Stimulated activated CD8-positive, alpha-beta memory T cell treated with anti-CD3 and anti-CD28 coated beads, Interleukin-12 subunit alpha, Interleukin-12 subunit beta, amount 100 ng/mL, for 24 hours (primary cell): Measurements from ENCODE around the gene ZDHHC14.
"Not testable (repeated sequence)": the region's sequence is repeated elsewhere in the genome, so short reads cannot be mapped to it uniquely, and the experiment has no call there.

ENCODE experiments used
- DNase-seq: peaks from one replicate; pipeline ENCODE4 v3.0.0-alpha.2; 2020; ENCODE audit errors: extremely low read depth

ZDHHC14 gene

GRCh38 chr6:157380458-157380778 is 572 bp upstream of the ZDHHC14 start:
- no peak for DNase-seq

GRCh38 chr6:157381631-157382621 is 936 bp downstream of the ZDHHC14 start:
- peak; percentile 41 for DNase-seq

GRCh38 chr6:157382821-157383220 is 1.8 kb downstream of the ZDHHC14 start:
- no peak for DNase-seq

GRCh38 chr6:157383471-157383870 is 2.5 kb downstream of the ZDHHC14 start:
- no peak for DNase-seq

GRCh38 chr6:157384962-157385361 is 4.0 kb downstream of the ZDHHC14 start:
- not testable (repeated sequence) for DNase-seq

- DNase-seq: no peak
Measured at GRCh38 chr6:157385482-157385881, 4.5 kb downstream of the ZDHHC14 start.

- no peak for DNase-seq
Measured at GRCh38 chr6:157386023-157386422, 5.0 kb downstream of the ZDHHC14 start.

- DNase-seq: no peak
Measured at GRCh38 chr6:157386454-157386853, 5.5 kb downstream of the ZDHHC14 start.

- no peak for DNase-seq
Measured at GRCh38 chr6:157388924-157389323, 7.9 kb downstream of the ZDHHC14 start.

GRCh38 chr6:157390273-157391060 is 9.5 kb downstream of the ZDHHC14 start:
- no peak for DNase-seq

GRCh38 chr6:157392927-157393668 is 12.1 kb downstream of the ZDHHC14 start:
- no peak for DNase-seq

- DNase-seq: no peak
Measured at GRCh38 chr6:157393669-157394327, 12.8 kb downstream of the ZDHHC14 start.

GRCh38 chr6:157395199-157395598 is 14.2 kb downstream of the ZDHHC14 start:
- not testable (repeated sequence) for DNase-seq

- no peak for DNase-seq
Measured at GRCh38 chr6:157396026-157396425, 15.0 kb downstream of the ZDHHC14 start.

GRCh38 chr6:157397660-157398059 is 16.7 kb downstream of the ZDHHC14 start:
- DNase-seq: no peak

GRCh38 chr6:157398151-157398550 is 17.2 kb downstream of the ZDHHC14 start:
- no peak for DNase-seq

- DNase-seq: no peak
Measured at GRCh38 chr6:157400676-157401075, 19.7 kb downstream of the ZDHHC14 start.

- DNase-seq: no peak
Measured at GRCh38 chr6:157401734-157402338, 20.8 kb downstream of the ZDHHC14 start.

- no peak for DNase-seq
Measured at GRCh38 chr6:157402996-157403685, 22.2 kb downstream of the ZDHHC14 start.

GRCh38 chr6:157403686-157404051 is 22.7 kb downstream of the ZDHHC14 start:
- no peak for DNase-seq

- no peak for DNase-seq
Measured at GRCh38 chr6:157405986-157406385, 25.0 kb downstream of the ZDHHC14 start.
